NT2/D1 (cell line): ENCODE measurements around the gene RANBP1.

Source experiments
- SUZ12 ChIP-seq: IDR thresholded peaks from 2 replicates; pipeline ENCODE4 v1.6.1; 2011; ENCODE audit not compliant: insufficient read length, insufficient read depth; ENCODE audit errors: extremely low read depth
- YY1 ChIP-seq: IDR thresholded peaks from 2 replicates; pipeline ENCODE4 v1.6.1; 2011; ENCODE audit not compliant: insufficient read length, insufficient read depth
- ZNF274 ChIP-seq: IDR thresholded peaks from 2 replicates; pipeline ENCODE4 v1.6.1; 2011; ENCODE audit warnings: mild to moderate bottlenecking, low read depth, low read length

- TF ChIP-seq YY1, result no peak
- no peak for TF ChIP-seq ZNF274
- TF ChIP-seq SUZ12, result no peak
Observed at GRCh38 chr22:20093418-20094196, 22.3 kb upstream of the RANBP1 start.
